ENCODE measurements around the gene MT1M.

DNA sequence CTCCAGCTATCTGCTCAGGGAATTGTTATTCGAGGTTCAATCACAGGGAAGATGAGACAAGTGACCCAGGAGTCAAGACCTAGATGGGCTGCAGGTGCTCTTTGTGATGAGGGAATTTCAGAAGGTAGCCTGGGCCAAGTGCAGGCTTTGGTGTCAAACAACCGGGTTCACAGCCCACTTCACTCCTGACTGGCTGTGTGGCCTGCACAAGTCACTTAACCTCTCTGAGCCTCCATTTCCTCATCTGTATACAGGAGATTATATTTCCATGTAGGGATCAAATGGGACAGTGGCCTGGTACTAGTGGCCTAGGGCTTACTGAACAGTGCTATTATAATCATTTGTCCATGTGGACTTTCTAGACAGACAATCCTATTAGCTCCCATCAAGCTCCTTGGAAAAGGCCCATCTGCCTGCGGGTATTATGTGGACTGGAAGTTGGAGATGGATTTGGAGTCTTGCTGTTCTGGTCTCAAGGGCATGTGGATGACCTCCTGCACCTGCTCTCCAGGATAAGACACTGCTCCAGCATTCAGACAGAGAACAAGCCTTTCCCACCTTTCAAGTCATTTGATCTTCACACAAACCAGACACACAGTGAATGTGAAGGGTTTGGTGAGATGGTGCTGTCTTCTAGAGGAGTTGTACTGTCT is 46.7 kb downstream of the MT1M start:
- TF ChIP-seq POLR2AphosphoS5 (IDR thresholded peaks at IDR 0.05; ENCODE audit: low read depth, low read length) = no peak
- no peak for TF ChIP-seq POLR2A (IDR thresholded peaks at IDR 0.05; ENCODE audit: low read depth, low read length)

Data from GM12891 (cell line).